GM23338 (cell line): ENCODE measurements around the gene CNDP1. TPM values are rescaled to one million over a fixed set of nuclear protein-coding genes. Genes with fewer than 3 reads are reported as not detected.

Experiments used
- ATAC-seq: fragments of 200-7000 bp; cut with Tn5 transposase; 3 replicates; pipeline ENCODE4 v1.9.1; 2020
- DNase-seq: peaks from one replicate; pipeline ENCODE4 v3.0.0-alpha.2; 2015; ENCODE audit warnings: low spot score
- H2AFZ ChIP-seq: fragments of 200-600 bp; sonication (generic); 2 replicates; pipeline ENCODE4 v1.8.0; 2016; ENCODE audit warnings: antibody characterized with exemption, mild to moderate bottlenecking, moderate library complexity
- H3F3A ChIP-seq: fragments of 200-600 bp; sonication (generic); replicated peaks from 2 replicates; pipeline ENCODE4 v1.8.0; 2017; ENCODE audit warnings: antibody characterized with exemption, mixed run types, low read depth
- H3K27ac ChIP-seq: fragments of 200-600 bp; sonication (generic); 2 replicates; pipeline ENCODE4 v1.6.1; 2016; ENCODE audit warnings: low read depth
- H3K27me3 ChIP-seq: fragments of 200-600 bp; sonication (generic); 2 replicates; pipeline ENCODE4 v1.8.0; 2016; ENCODE audit warnings: mild to moderate bottlenecking, mixed run types, moderate library complexity; ENCODE audit not compliant: insufficient read depth
- H3K36me3 ChIP-seq: fragments of 200-600 bp; sonication (generic); 2 replicates; pipeline ENCODE4 v1.8.0; 2016; ENCODE audit warnings: mild to moderate bottlenecking; ENCODE audit not compliant: insufficient read depth
- H3K4me1 ChIP-seq: fragments of 200-600 bp; sonication (generic); 2 replicates; pipeline ENCODE4 v1.8.0; 2016; ENCODE audit warnings: mild to moderate bottlenecking, moderate library complexity; ENCODE audit not compliant: insufficient read depth
- H3K4me2 ChIP-seq: fragments of 200-600 bp; sonication (generic); 2 replicates; pipeline ENCODE4 v1.7.1; 2017; ENCODE audit warnings: mixed run types
- H3K4me3 ChIP-seq: fragments of 200-600 bp; sonication (generic); 2 replicates; pipeline ENCODE4 v1.6.1; 2016; ENCODE audit warnings: mixed run types
- H3K79me2 ChIP-seq: fragments of 200-600 bp; sonication (generic); replicated peaks from 2 replicates; pipeline ENCODE4 v1.8.0; 2017; ENCODE audit warnings: mild to moderate bottlenecking; ENCODE audit not compliant: insufficient read depth
- H3K9me2 ChIP-seq: fragments of 200-600 bp; sonication (generic); 2 replicates; pipeline ENCODE4 v1.8.0; 2017; ENCODE audit not compliant: insufficient read depth
- H4K20me1 ChIP-seq: fragments of 200-600 bp; sonication (generic); replicated peaks from 2 replicates; pipeline ENCODE4 v1.8.0; 2017; ENCODE audit warnings: mild to moderate bottlenecking; ENCODE audit not compliant: insufficient read depth
- H3K27ac Mint-ChIP-seq: 2 replicates; pipeline ENCODE4 v1.8.0; 2020; ENCODE audit warnings: inconsistent platforms, mild to moderate bottlenecking, moderate library complexity, mixed read lengths
- H3K27me3 Mint-ChIP-seq: 3 replicates; pipeline ENCODE4 v1.8.0; 2022; ENCODE audit warnings: low read depth, mild to moderate bottlenecking, moderate library complexity, mixed read lengths, inconsistent platforms; ENCODE audit not compliant: insufficient read depth, poor library complexity
- H3K36me3 Mint-ChIP-seq: 3 replicates; pipeline ENCODE4 v1.8.0; 2021; ENCODE audit warnings: low read depth, mild to moderate bottlenecking, inconsistent platforms, moderate library complexity, mixed read lengths
- H3K4me1 Mint-ChIP-seq: 3 replicates; pipeline ENCODE4 v1.8.0; 2020; ENCODE audit warnings: mild to moderate bottlenecking, inconsistent platforms, mixed read lengths
- H3K4me3 Mint-ChIP-seq: 3 replicates; pipeline ENCODE4 v1.8.0; 2021; ENCODE audit warnings: moderate library complexity, mild to moderate bottlenecking, inconsistent platforms, mixed read lengths
- H3K9me3 Mint-ChIP-seq: 3 replicates; pipeline ENCODE4 v1.8.0; 2020; ENCODE audit warnings: moderate library complexity, mild to moderate bottlenecking, inconsistent platforms, mixed read lengths
- CREB1 ChIP-seq: fragments of 250-450 bp; sonication (Bioruptor Pico); IDR thresholded peaks from 2 replicates; pipeline ENCODE4 v1.5.0; 2020; ENCODE audit warnings: low read depth, mild to moderate bottlenecking, moderate library complexity
- CTCF ChIP-seq, 2 experiments: fragments of 200-600 bp in 1 of 2; sonication (generic) in 1 of 2; conservative IDR thresholded peaks; 2 replicates each; pipeline versions ENCODE4 v1.5.1 to v1.6.1; 2016 to 2017; ENCODE audit warnings: antibody characterized with exemption in 2 of 2, low read depth in 2 of 2, mild to moderate bottlenecking in 2 of 2, moderate library complexity in 1 of 2
- ETS1 ChIP-seq: IDR thresholded peaks from 2 replicates; pipeline ENCODE4 v1.6.1; 2016; ENCODE audit warnings: antibody characterized with exemption
- EZH2 ChIP-seq: fragments of 200-600 bp; sonication (generic); IDR thresholded peaks from one replicate; pipeline ENCODE4 v1.8.0; 2017; ENCODE audit warnings: antibody characterized with exemption, mild to moderate bottlenecking, low read depth; ENCODE audit not compliant: unreplicated experiment
- EZH2phosphoT487 ChIP-seq: fragments of 200-600 bp; sonication (generic); IDR thresholded peaks from one replicate; pipeline ENCODE4 v1.8.1; 2018; ENCODE audit warnings: antibody characterized with exemption; ENCODE audit not compliant: unreplicated experiment
- JUNB ChIP-seq: IDR thresholded peaks from one replicate; pipeline ENCODE4 v1.6.1; 2016; ENCODE audit warnings: antibody characterized with exemption; ENCODE audit not compliant: unreplicated experiment
- NANOG ChIP-seq: IDR thresholded peaks from 2 replicates; pipeline ENCODE4 v1.6.1; 2016; ENCODE audit warnings: antibody characterized with exemption, borderline replicate concordance
- POLR2AphosphoS5 ChIP-seq: IDR thresholded peaks from 2 replicates; pipeline ENCODE4 v1.6.1; 2016; ENCODE audit warnings: antibody characterized with exemption, low read depth
- REST ChIP-seq: IDR thresholded peaks from one replicate; pipeline ENCODE4 v1.6.1; 2018; ENCODE audit warnings: antibody characterized with exemption; ENCODE audit not compliant: unreplicated experiment
- STAT1 ChIP-seq: IDR thresholded peaks from one replicate; pipeline ENCODE4 v1.6.1; 2016; ENCODE audit warnings: antibody characterized with exemption; ENCODE audit not compliant: unreplicated experiment
- ZNF114 ChIP-seq: fragments of 250-450 bp; sonication (Bioruptor Pico); IDR thresholded peaks from 2 replicates; pipeline ENCODE4 v1.5.0; 2020; ENCODE audit warnings: mild to moderate bottlenecking, moderate library complexity
- ZNF331 ChIP-seq: fragments of 250-450 bp; sonication (Bioruptor Pico); IDR thresholded peaks from 2 replicates; pipeline ENCODE4 v1.5.0; 2020; ENCODE audit warnings: low read depth, mild to moderate bottlenecking, moderate library complexity
- ZNF462 ChIP-seq: fragments of 250-450 bp; sonication (Bioruptor Pico); IDR thresholded peaks from 2 replicates; pipeline ENCODE4 v1.5.0; 2020; ENCODE audit warnings: mild to moderate bottlenecking, moderate library complexity
- polyA plus RNA-seq: library from polyadenylated mRNA; unstranded; fragments of >200 nt; fragmentation: Nextera tagmentation; extraction: Ambion mirVana; gene quantifications from 2 replicates; pipeline ENCODE4 v1.2.1, GENCODE V29; 2016
- total RNA-seq: library from RNA; depleted of rRNA; stranded (reverse); fragments of >200 nt; shearing (Covaris generic); gene quantifications from 2 replicates; pipeline ENCODE4 v1.2.3, GENCODE V29; 2014

CNDP1 gene
- total and polyA plus RNA-seq, 2 experiments from 2014 or later, result 0.03 to 0.11 TPM

GRCh38 chr18:74486119-74486849, 48.0 kb upstream of the CNDP1 start:
- H2AFZ ChIP-seq, result no peak overlapping the region
- ATAC-seq (no peak), DNase-seq (no peak)
- no peaks in the 10 kb centered on the region for H3K9me2 ChIP-seq
- no peaks in the 10 kb centered on the region for H3K4me1 Mint-ChIP-seq
- no peak overlapping the region for H3K4me3 ChIP-seq
- no peak overlapping the region for H3K27ac Mint-ChIP-seq
- H3K27me3 ChIP-seq, result no peaks in the 10 kb centered on the region
- no peak overlapping the region for H3K27ac ChIP-seq
- H3F3A ChIP-seq, result no peaks in the 10 kb centered on the region
- H3K4me3 Mint-ChIP-seq, result no peak overlapping the region
- H3K4me1 ChIP-seq, result no peaks in the 10 kb centered on the region
- TF ChIP-seq ETS1 (no peak), CREB1 (CRISPR knock-in tag) (no peak), CTCF (conservative IDR thresholded peaks at IDR 0.05; ENCODE audit: low read depth in 2 of 2) (no peak), ZNF114 (CRISPR knock-in tag) (no peak), EZH2 (no peak), ZNF462 (CRISPR knock-in tag) (no peak), STAT1 (no peak), REST (no peak), NANOG (no peak), JUNB (no peak), EZH2phosphoT487 (no peak), ZNF331 (no peak), POLR2AphosphoS5 (no peak)
- H3K36me3 ChIP-seq, result no peaks in the 10 kb centered on the region
- no peaks in the 10 kb centered on the region for H3K36me3 Mint-ChIP-seq
- peaks cover 4% of the 10 kb centered on the region for H3K27me3 Mint-ChIP-seq
- H3K79me2 ChIP-seq, result no peaks in the 10 kb centered on the region
- no peaks in the 10 kb centered on the region for H3K9me3 Mint-ChIP-seq
- H4K20me1 ChIP-seq, result no peaks in the 10 kb centered on the region
- H3K4me2 ChIP-seq, result no peak overlapping the region
